ENCODE data around the gene PRODH2. TPM values are rescaled to one million over a fixed set of nuclear protein-coding genes. Genes with fewer than 3 reads are reported as not detected.
A peak's percentile ranks its signal among the peaks of the same experiment; 100 is the strongest.

The PRODH2 gene
- total RNA-seq, 4 donors from 2014 or later = not detected

DNA sequence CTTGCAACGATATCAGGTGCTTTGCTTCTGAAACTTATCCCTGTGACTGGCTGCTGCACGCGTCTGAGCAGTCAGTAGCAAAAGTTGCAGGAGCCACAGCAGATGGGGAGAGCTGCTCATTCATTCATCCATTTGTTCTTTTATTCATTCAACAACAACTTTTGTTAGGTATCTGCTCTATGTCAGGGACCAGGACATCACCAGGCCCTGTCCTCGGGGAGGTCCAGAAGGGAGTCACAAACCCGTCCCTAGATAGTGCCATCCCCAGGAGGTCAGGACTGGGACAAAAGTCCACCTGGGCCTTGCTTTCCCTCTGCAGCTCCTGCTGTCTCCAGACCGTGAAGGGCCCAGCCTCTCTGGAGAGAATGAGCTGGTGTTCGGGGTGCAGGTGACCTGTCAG lies 34.7 kb downstream of the PRODH2 start:
- Histone ChIP-seq H3K27ac (no peak overlapping the region), H3K36me3 (peaks cover 34% of the 10 kb centered on the region), H3K4me1 (peaks cover 18% of the 10 kb centered on the region), H3K27me3 (no peaks in the 10 kb centered on the region), H3K9me3 (no peaks in the 10 kb centered on the region), H3K4me3 (no peak overlapping the region)
- 96% methylated on average over 7 of the region's 7 CpGs for WGBS
- peak in 1 of 2 donors; percentile 52 for DNase-seq (ENCODE audit: low spot score in 2 of 2)
- TF ChIP-seq, protein P1, sequence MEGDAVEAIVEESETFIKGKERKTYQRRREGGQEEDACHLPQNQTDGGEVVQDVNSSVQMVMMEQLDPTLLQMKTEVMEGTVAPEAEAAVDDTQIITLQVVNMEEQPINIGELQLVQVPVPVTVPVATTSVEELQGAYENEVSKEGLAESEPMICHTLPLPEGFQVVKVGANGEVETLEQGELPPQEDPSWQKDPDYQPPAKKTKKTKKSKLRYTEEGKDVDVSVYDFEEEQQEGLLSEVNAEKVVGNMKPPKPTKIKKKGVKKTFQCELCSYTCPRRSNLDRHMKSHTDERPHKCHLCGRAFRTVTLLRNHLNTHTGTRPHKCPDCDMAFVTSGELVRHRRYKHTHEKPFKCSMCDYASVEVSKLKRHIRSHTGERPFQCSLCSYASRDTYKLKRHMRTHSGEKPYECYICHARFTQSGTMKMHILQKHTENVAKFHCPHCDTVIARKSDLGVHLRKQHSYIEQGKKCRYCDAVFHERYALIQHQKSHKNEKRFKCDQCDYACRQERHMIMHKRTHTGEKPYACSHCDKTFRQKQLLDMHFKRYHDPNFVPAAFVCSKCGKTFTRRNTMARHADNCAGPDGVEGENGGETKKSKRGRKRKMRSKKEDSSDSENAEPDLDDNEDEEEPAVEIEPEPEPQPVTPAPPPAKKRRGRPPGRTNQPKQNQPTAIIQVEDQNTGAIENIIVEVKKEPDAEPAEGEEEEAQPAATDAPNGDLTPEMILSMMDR (IDR thresholded peaks at IDR 0.05) = no peak
- TF ChIP-seq POLR2A (IDR thresholded peaks at IDR 0.05) (no peak), EP300 (IDR thresholded peaks at IDR 0.05) (no peak), POLR2AphosphoS5 (IDR thresholded peaks at IDR 0.05) (no peak)

DNA sequence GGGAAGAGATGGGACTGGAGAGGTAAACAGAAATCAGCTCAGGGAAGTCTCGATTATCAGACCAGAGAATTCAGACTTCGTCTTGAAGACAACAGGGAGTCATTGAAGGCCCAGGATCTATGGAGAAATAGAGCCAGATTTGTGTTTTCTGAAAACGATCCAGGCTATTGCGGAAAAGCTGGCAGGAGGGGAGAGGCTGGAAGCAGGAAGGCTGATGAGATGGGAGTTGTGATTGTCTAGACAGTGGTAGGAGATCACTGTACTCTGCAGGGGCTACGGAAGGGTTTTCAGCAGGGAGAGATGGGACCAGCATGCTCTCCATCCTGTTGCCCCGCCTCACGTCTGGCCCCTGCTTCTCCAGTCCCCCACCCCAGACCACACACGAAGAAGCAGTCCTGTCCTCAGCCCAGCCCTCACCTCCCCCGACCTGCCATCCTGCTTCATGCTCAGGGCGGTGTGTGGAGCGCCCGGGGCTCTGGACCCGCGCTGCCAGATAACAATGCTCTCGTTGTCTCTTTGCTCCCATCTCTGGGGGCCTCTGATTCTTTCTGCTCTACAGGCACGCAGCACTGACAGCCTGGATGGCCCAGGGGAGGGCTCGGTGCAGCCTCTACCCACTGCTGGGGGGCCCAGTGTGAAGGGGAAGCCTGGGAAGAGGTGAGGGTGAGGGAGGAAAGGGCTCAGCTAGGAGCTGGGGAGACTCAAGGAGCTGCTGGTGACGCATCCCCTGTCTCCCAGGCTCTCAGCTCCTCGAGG lies 35.4 kb downstream of the PRODH2 start:
- Histone ChIP-seq H3K4me3 (no peak overlapping the region), H3K4me1 (peaks cover 18% of the 10 kb centered on the region), H3K27ac (no peak overlapping the region), H3K9me3 (no peaks in the 10 kb centered on the region), H3K36me3 (peaks cover 29% of the 10 kb centered on the region), H3K27me3 (no peaks in the 10 kb centered on the region)
- 72% methylated on average over 18 of the region's 19 CpGs for WGBS
- TF ChIP-seq EP300 (IDR thresholded peaks at IDR 0.05) = no peak
- no peak for TF ChIP-seq POLR2A (IDR thresholded peaks at IDR 0.05)
- TF ChIP-seq, protein P1 (IDR thresholded peaks at IDR 0.05) = no peak
- no peak for TF ChIP-seq POLR2AphosphoS5 (IDR thresholded peaks at IDR 0.05)
- peak in 1 of 2 donors; percentile 48 for DNase-seq (ENCODE audit: low spot score in 2 of 2)

DNA sequence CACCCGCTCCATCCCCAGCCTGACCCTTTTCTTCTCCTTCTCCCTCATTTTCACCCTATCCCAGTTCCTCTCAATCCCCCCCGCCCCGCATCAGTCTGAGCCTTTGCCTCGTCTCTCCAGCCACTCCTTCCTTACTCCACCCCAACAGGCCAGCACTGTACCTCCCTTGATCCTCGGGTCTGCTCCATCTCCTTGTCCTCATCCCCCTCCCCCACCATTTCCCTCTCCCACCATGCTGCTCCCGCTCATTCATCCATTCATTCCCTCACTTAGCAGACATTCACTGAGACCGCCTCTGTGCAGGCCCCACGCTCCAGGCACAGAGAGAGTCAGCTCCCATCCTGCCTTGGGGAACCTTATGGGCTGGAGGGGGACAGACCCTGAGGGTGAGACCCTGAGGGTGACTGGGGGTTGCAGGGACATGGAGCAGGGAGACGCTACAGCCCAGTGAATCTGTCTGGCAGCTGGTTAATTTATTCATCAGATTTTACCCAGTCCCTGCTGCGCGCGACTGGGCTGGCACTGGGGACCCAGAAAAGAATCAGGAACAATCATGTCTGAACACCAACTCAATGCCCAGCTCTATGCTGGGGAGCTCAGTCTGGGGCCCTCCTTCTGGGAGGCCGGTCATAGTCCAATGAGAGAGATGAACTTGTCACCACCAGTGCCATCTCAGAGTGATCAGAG lies 36.4 kb downstream of the PRODH2 start:
- 50% methylated on average over 13 of the region's 13 CpGs for WGBS
- TF ChIP-seq POLR2AphosphoS5 (IDR thresholded peaks at IDR 0.05) (no peak), POLR2A (IDR thresholded peaks at IDR 0.05) (no peak), EP300 (IDR thresholded peaks at IDR 0.05) (no peak)
- TF ChIP-seq, protein P1 (IDR thresholded peaks at IDR 0.05) = no peak
- Histone ChIP-seq H3K27ac (no peak overlapping the region), H3K4me1 (peaks cover 18% of the 10 kb centered on the region), H3K9me3 (no peaks in the 10 kb centered on the region), H3K4me3 (peak overlapping the region; percentile 86), H3K27me3 (no peaks in the 10 kb centered on the region), H3K36me3 (peaks cover 18% of the 10 kb centered on the region)
- peak in 1 of 2 donors; percentile 57 for DNase-seq (ENCODE audit: low spot score in 2 of 2)

DNA sequence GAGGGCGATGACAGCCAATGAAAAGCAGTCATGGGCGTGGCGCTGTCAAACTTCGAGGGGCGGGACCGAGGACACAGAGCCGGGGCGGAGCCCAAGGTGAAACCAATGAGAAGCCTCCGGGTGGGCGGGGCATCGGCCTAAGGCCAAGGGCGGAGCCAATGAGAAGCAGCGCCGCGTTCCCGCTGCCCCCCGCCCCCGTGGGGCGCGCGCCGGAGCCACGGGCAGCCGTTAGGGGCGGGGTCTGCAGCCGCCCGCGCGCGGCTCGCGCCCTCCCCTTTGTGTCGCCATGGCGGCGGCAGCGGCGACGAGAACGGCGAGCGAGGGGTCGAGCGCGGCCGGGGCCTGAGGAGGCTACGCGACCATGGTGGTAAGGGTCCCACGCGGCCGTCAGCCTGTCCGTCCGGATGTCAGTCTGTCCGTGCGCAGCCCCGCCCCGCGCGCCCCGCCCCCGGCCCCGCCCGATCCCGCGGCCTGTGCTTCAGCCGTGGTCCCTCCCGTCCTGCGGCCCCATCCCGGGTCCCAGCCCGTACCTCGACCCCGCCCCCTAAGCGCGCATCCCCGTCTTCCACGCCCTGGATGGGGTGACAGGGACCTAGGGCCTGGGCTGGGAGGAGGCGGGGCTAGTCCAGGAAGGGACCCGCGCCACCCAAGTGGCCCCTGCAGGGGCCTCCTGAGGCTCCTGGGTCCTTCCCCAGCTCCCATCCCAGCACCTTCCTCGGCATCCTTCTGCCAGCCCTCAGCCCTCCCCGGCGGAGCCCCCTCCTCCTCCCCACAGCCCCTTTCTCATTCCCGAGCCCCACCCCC lies 37.1 kb downstream of the PRODH2 start, which contains the start of gene ARHGAP33:
Gene ARHGAP33, plus strand, starts transcription at position 267 of the 804 bp plus-strand sequence. Its CDS starts 95 bp downstream, at position 362.
- Histone ChIP-seq H3K9me3 (no peaks in the 10 kb centered on the region), H3K4me3 (peak within 1 kb of the TSS; percentile 86), H3K36me3 (peaks cover 11% of the 10 kb centered on the region), H3K27ac (no peak within 1 kb of the TSS), H3K27me3 (no peaks in the 10 kb centered on the region), H3K4me1 (peaks cover 18% of the 10 kb centered on the region)
- DNase-seq (ENCODE audit: low spot score in 2 of 2) = peak; percentile 99 to 100
- under 1% methylated on average over 28 of the region's 82 CpGs for WGBS
- TF ChIP-seq POLR2AphosphoS5 (IDR thresholded peaks at IDR 0.05) (no peak), POLR2A (IDR thresholded peaks at IDR 0.05) (no peak), EP300 (IDR thresholded peaks at IDR 0.05) (no peak)
- TF ChIP-seq, protein P1 (IDR thresholded peaks at IDR 0.05) = no peak

All from suprapubic skin (tissue), 4 donors.